LNCAP (cell line): ENCODE measurements around the gene OSTF1.

ENCODE experiments used
- TF ChIP-seq, protein P1 (sequence below): fragments of 450-650 bp; IDR thresholded peaks from 2 replicates; pipeline ENCODE4 v1.5.1; 2017; ENCODE audit warnings: mild to moderate bottlenecking

Gene OSTF1

DNA sequence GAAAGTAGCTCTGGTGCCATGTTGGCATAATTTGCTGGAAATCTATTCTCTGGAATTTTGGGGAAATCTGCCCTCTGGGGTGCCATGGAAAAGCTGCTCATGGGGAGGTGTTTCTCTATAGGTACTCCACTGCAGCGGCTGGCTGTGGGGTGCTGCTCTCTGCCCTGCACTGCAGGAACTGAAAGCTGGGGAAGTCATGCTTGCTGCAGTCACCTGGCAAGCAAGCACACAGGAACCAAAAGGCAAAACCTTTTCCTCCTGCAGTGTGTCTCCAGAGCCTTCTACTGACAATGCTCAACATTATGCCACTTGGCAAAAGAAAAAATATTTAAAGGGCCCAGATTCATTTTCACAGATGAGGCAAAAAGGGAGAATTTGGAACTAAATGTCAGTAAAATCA, 34.4 kb upstream of the OSTF1 start:
- TF ChIP-seq, protein P1, sequence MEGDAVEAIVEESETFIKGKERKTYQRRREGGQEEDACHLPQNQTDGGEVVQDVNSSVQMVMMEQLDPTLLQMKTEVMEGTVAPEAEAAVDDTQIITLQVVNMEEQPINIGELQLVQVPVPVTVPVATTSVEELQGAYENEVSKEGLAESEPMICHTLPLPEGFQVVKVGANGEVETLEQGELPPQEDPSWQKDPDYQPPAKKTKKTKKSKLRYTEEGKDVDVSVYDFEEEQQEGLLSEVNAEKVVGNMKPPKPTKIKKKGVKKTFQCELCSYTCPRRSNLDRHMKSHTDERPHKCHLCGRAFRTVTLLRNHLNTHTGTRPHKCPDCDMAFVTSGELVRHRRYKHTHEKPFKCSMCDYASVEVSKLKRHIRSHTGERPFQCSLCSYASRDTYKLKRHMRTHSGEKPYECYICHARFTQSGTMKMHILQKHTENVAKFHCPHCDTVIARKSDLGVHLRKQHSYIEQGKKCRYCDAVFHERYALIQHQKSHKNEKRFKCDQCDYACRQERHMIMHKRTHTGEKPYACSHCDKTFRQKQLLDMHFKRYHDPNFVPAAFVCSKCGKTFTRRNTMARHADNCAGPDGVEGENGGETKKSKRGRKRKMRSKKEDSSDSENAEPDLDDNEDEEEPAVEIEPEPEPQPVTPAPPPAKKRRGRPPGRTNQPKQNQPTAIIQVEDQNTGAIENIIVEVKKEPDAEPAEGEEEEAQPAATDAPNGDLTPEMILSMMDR = no peak

DNA sequence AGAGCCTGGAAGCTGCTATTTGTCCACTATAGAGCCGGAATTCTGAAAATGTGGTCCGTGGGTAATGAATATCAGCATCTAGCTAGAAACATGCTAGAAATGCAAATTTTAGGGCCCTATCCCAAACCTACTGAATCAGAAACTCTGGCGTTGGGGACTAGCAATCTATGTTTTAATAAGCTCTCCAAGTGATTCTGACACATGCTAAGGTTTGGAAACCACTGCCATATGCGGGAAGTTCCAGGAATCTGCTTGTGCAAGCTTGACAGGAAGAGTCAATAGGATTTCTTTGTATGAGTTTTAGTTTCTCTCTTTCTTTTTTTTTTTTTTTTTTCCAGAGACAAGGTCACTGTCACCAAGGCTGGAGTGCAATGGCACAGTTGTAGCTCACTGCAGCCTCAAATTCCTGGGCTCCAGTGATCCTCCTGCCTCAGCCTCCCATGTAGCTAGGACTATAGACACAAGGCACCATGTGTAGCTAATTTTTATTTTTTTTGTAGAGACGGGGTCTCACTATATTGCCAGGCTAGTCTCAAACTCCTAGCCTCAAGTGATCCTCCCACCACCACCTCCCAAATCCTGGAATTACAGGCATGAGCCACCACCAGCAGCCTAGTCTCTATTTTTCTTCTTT, 33.8 kb upstream of the OSTF1 start:
- TF ChIP-seq, protein P1 = no peak

DNA sequence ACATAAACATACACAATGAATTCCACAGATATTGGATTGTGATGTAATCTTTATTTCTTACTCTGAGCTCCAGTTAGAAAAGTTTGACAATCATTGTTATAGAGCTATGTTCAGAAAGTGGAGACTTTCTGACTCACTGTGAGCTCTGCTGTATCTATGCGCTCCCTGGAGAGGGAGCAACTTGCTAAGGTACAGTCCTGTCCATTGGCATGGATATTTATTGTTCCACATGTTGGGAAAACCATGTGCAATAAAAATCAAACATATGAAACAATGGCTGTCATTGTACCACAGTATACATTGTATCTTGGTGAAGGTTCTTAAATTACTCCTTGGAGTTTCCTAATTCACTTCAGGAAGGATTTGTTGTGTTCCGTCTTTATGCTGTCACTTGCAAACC, 27.1 kb upstream of the OSTF1 start:
- TF ChIP-seq, protein P1 = no peak

DNA sequence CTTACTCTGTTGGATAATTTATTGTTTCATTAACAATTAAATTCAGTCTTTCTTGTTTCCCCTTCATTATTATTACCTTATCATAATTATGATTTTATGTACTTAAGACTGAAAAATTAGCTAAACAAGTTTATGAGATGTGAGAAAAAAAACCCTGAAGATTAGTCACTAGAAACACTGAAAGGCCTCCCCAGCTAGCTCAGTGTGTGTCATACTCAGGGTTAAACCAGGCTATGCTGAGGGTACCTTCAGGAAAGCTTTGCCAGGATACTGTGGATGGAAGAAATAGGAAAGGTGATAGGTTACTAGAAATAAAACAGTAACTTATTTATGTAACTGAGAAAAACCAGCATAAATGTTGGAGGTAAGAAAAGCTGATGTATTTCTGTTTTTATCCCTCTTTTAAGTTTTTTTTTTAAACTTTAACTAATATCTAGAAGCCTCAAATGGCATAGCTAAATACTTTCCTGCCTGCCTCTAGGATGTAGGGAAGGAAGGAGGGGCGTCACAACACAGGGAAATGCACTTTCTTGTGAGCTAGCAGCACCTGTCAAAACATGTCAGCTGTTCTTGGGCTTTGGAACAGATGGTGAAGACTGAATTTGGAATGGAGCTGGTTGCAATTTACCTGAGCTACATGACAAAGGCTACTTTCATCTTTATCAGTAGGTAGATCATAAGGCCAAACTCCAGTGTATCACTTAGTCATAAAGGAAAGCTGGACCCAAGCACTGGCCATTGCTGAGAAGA, 24.6 kb upstream of the OSTF1 start:
- TF ChIP-seq, protein P1 = no peak

DNA sequence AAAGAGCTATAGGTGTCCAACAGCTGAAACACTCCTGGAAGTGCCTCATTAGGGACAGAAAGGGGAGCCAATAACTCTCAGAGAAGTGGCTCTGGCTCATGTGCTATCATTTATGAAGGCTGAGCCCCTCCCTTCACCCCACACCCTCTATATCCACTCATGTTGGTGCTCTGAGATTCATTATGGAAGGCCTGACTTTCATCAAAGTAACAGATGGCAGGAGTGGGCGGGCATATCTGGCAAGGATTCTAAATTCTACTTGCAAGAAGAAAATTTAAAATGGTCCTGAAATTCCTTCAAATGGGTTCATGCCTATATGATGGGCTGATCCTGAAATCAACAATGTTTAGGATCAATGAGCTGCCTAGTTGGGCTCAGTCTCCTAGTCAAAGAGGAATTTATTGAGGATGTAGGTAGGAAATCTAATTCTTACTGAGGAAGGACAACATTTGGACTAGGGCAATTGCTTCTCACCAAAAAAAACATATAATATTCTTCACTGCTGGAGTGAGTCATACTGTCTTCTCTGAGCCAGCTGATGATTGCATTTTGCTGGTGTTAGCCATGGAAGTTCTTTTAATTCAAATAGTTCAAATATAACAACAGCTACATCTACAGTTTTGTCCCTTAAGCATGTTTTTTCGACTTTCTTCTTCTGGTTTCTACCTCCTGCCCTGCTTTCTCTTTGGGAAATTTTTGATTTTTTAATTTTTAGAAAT, 23.8 kb upstream of the OSTF1 start:
- TF ChIP-seq, protein P1 = no peak

DNA sequence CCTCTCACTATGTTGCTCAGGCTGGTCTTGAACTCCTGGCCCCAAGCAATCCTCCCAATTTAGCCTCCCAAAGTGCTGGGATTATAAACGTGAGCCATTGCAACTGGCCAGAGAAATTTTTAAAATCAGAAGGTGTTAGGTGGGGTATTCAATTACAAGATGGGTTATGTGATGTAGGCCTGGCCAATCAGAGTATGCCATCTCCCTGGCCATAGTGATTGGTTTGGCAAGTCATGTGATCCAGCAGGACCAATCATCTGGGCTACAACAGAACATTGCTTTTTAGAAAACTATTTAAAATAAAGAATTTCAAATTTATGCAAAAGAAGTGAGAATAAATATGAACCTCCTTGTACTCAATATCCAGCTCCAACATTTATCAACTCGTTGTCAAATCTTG, 22.8 kb upstream of the OSTF1 start:
- TF ChIP-seq, protein P1 = no peak

DNA sequence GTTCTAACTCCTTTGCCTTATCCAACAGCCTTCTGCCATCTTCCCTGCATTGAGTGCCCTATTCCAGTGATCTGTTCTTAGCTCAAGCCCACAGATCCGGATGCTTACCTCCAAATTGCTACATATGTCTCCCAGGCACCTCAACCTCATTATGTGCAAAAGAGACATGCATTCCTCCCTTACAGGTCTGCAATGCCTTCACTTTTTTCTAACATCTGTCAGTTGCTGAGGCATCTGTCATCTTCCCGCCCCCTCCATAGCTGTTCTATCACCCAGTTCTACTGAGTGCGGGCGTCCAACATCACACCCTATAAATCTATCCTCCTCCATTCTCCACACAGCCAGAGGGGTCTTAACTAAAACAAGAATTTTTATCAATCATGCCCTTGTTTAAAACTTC, 20.4 kb upstream of the OSTF1 start:
- TF ChIP-seq, protein P1 = no peak
